ENCODE data around the gene OGDH. TPM values are rescaled to one million over a fixed set of nuclear protein-coding genes. Genes with fewer than 3 reads are reported as not detected.

The OGDH gene
- total and polyA plus RNA-seq, 7 donors, result 176 to 500 (median 252) TPM

- WGBS, 3 donors, result 77 to 82% (median 82%) methylated on average over 5 of the region's 5 CpGs
- no peak for TF ChIP-seq CTCF (IDR thresholded peaks at IDR 0.05)
- Histone ChIP-seq H3K27ac (peak overlapping the region; percentile 56), H3K36me3 (ENCODE audit: insufficient read depth in 1 of 2, low read depth in 1 of 2) (peaks cover 0 to 4% of the 10 kb centered on the region in 2 donors), H3K4me1 (peaks cover 60% of the 10 kb centered on the region), H3K9me3 (no peaks in the 10 kb centered on the region), H3K27me3 (ENCODE audit: insufficient read depth in 3 of 3, low read length in 2 of 3) (no peaks in the 10 kb centered on the region), H3K4me3 (no peak overlapping the region)
- no peak for ATAC-seq
- no peak for DNase-seq
- intact Hi-C loops (cut with DNase I), result no loop called here
Observed at GRCh38 chr7:44615793-44616192, 9.4 kb downstream of the OGDH start.

DNA sequence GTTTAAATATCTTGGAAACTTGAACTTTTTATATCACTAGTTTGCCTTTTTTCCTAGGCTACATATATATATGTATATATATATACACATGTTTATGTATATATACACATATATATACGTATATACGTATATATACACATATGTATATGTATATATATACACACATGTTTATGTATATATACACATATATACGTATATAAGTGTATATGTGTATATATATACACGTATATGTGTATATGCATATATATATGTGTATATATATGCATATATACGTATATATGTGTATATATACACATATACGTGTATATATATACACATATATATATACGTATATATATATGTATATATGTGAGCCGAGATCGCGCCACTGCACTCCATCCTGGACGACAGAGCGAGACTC, 10.1 kb downstream of the OGDH start:
- peaks cover 65% of the 10 kb centered on the region for H3K4me1 ChIP-seq
- intact Hi-C loops (cut with DNase I), result no loop called here
- DNase-seq (no peak), ATAC-seq (no peak)
- H3K27me3 ChIP-seq (ENCODE audit: insufficient read depth in 3 of 3, low read length in 2 of 3), result no peaks in the 10 kb centered on the region
- peaks cover 0 to 4% of the 10 kb centered on the region in 2 donors for H3K36me3 ChIP-seq (ENCODE audit: insufficient read depth in 1 of 2, low read depth in 1 of 2)
- no peaks in the 10 kb centered on the region for H3K9me3 ChIP-seq
- H3K27ac ChIP-seq, result peak overlapping the region; percentile 56
- no peak for TF ChIP-seq CTCF (IDR thresholded peaks at IDR 0.05)
- no peak overlapping the region for H3K4me3 ChIP-seq
- WGBS, 3 donors, result 89 to 94% (median 90%) methylated on average over 12 of the region's 12 CpGs

- TF ChIP-seq CTCF (IDR thresholded peaks at IDR 0.05), result no peak
- Histone ChIP-seq H3K9me3 (no peaks in the 10 kb centered on the region), H3K27me3 (ENCODE audit: insufficient read depth in 3 of 3, low read length in 2 of 3) (no peaks in the 10 kb centered on the region), H3K27ac (peak overlapping the region; percentile 75), H3K36me3 (ENCODE audit: insufficient read depth in 1 of 2, low read depth in 1 of 2) (peaks cover 0 to 4% of the 10 kb centered on the region in 2 donors), H3K4me3 (no peak overlapping the region), H3K4me1 (peaks cover 69% of the 10 kb centered on the region)
- intact Hi-C loops (cut with DNase I), result no loop called here
- no peak for DNase-seq
- peak in 2 of 4 donors; percentile 30 to 35 for ATAC-seq
- 36 to 53% (median 42%) methylated on average over 2 of the region's 2 CpGs for WGBS, 3 donors
Observed at GRCh38 chr7:44617225-44617890, 10.9 kb downstream of the OGDH start.

- no peaks in the 10 kb centered on the region for H3K27me3 ChIP-seq (ENCODE audit: insufficient read depth in 3 of 3, low read length in 2 of 3)
- peaks cover 0 to 4% of the 10 kb centered on the region in 2 donors for H3K36me3 ChIP-seq (ENCODE audit: insufficient read depth in 1 of 2, low read depth in 1 of 2)
- TF ChIP-seq CTCF (IDR thresholded peaks at IDR 0.05), result no peak
- H3K4me1 ChIP-seq, result peaks cover 76% of the 10 kb centered on the region
- no peak overlapping the region for H3K4me3 ChIP-seq
- WGBS, 3 donors, result 82 to 93% (median 86%) methylated on average over 1 of the region's 1 CpG
- intact Hi-C loops (cut with DNase I), result no loop called here
- ATAC-seq (no peak), DNase-seq (no peak)
- no peaks in the 10 kb centered on the region for H3K9me3 ChIP-seq
- H3K27ac ChIP-seq, result peak overlapping the region; percentile 75
Observed at GRCh38 chr7:44618045-44618444, 11.6 kb downstream of the OGDH start.

- H3K9me3 ChIP-seq, result no peaks in the 10 kb centered on the region
- no peak for TF ChIP-seq CTCF (IDR thresholded peaks at IDR 0.05)
- no peak for DNase-seq
- H3K4me1 ChIP-seq, result peaks cover 79% of the 10 kb centered on the region
- 36 to 52% (median 38%) methylated on average over 3 of the region's 3 CpGs for WGBS, 3 donors
- H3K4me3 ChIP-seq, result no peak overlapping the region
- intact Hi-C loops (cut with DNase I), result no loop called here
- no peak for ATAC-seq
- H3K27ac ChIP-seq, result peak overlapping the region; percentile 75
- H3K36me3 ChIP-seq (ENCODE audit: insufficient read depth in 1 of 2, low read depth in 1 of 2), result peaks cover 0 to 4% of the 10 kb centered on the region in 2 donors
- H3K27me3 ChIP-seq (ENCODE audit: insufficient read depth in 3 of 3, low read length in 2 of 3), result no peaks in the 10 kb centered on the region
Observed at GRCh38 chr7:44618753-44619152, 12.3 kb downstream of the OGDH start.

Measured in psoas muscle (tissue), 8 donors.